Left lobe of liver (tissue), 2 donors: ENCODE data around the gene POLRMT. TPM values are rescaled to one million over a fixed set of nuclear protein-coding genes. Genes with fewer than 3 reads are reported as not detected.
"Not testable (repeated sequence)": the region's sequence is repeated elsewhere in the genome, so short reads cannot be mapped to it uniquely, and the experiment has no call there.

Source experiments
- ATAC-seq: fragments of 200-7000 bp; cut with Tn5 transposase; one replicate; pipeline ENCODE4 v1.9.1; 2020; ENCODE audit warnings: mild to moderate bottlenecking, moderate library complexity
- DNase-seq: peaks from one replicate; pipeline ENCODE4 v3.0.0-alpha.2; 2020; ENCODE audit warnings: low spot score
- total RNA-seq: library from RNA; stranded (reverse); gene quantifications from one replicate; pipeline ENCODE4 v1.2.1, GENCODE V29; 2021
- donor health status: DM: no; HTN: no; CAD: no; lungs with moderate emphysema.
- donor health status: DM: no; HTN: yes; CAD: no.

POLRMT gene
- total RNA-seq, 1 donor from 2014 or later, result 51.8 TPM

DNA sequence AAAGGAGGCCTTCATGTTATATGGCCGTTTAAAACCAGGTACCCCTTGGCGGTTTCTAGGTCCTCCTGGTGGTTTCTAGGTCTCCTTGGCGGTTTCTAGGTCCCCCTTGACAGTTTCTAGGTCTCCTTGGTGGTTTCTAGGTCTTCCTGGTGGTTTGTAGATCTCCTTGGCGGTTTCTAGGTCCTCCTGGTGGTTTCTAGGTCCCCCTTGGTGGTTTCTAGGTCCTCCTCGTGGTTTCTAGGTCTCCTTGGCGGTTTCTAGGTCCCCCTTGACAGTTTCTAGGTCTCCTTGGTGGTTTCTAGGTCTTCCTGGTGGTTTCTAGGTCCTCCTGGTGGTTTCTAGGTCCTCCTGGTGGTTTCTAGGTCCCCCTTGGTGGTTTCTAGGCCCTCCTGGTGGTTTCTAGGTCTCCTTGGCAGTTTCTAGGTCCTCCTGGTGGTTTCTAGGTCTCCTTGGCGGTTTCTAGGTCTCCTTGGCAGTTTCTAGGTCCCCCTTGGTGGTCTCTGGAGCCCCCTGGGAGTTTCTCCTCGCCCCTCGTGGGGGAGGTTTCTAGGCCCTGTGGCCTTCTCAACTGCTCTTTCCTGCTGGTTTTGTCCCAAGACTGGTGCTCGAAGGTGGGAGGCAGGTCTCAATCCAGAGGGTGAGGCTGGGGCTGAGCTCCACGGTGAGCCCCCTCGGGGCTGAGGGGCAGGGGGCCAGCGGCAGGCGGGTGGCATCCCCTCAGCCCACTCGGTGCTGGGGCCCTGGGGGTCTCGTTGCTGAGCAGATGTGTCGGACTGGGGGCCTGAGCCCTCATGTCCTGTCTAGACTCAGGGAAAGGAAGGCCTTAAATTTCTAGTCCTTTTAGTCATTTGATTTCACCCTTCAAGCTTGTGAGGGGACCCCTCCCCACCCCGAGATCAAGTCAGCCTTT lies 35.7 kb downstream of the POLRMT start:
- DNase-seq (no peak), ATAC-seq (no peak)

GRCh38 chr19:596263-596655 lies 37.1 kb downstream of the POLRMT start:
- ATAC-seq (no peak), DNase-seq (no peak)

DNA sequence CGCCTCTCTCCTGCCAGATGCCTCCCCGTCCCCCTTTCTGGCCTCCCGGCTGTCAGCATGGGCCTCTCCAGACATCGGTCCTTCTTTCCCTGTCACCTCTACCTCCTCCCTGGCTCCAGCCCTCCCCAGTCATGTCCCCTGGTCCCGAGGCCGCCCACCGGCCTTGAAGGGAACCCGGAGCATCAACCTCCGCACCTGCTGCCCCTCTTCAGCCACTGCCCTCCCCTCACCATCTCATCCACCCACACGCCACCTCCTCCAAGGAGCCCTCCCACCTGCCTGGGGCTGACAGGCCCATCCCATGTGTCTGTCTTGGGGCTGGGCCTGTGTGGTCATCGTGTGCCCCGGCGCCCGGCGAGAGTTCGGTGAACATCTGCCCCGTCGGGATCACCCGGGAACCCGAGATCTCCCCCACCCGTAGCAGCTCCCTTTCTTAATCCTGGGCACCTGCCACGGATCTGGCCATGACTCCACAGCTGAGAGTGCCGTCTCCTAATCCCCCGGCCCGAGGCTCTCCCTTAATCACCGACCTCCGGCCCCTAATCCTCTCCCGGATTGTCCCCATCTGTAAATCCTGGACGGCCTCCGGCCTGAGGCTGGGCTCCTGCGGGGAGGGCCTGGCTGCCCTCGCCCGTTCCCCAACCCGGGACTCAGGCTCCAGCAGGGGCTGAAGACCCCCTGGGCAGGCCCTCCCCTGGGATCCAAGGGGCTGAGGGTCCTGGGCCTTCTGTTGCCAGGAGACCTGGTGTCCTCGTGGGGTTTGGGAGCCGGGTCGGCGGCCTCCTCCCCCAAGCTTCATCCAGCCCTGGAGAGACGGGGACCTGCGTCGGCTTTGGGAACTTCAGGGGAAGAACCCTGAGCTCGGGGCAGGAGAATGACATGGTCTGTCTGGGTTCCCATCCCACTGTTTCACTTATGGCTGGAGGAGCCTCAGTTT lies 37.7 kb downstream of the POLRMT start:
- no peak for ATAC-seq
- no peak for DNase-seq

DNA sequence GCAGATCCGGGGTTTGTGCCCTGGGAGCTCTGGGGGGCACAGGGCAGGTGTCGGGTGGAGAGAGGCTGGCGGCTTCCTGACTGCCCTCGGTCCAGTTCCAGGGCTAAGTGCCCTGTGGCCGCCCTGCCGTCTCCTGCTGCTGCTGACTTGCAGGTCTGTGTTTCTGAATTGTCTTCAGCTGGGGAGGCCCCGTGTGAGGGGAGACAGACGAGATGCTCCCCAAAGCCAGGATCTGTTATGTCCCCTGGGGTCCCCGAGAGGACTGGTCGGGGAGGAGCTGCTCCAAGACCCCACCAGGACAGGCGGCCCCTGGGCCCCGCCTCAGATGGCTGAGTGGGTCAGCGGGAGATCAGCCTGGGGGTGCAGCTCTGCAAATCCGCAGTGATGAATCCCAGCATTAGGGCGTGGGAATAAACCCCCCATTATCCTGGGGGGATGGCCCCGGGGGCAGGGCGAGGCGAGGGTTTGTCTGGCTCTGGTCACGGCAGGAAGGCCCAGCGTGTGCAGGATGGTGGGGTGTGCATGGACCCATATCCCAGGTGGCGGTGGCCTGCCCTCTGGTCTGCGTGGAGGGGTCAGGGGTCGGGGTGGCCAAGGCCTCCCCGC lies 39.0 kb downstream of the POLRMT start:
- no peak for ATAC-seq
- DNase-seq, result no peak

GRCh38 chr19:593505-593904 lies 39.8 kb downstream of the POLRMT start:
- ATAC-seq (no peak), DNase-seq (no peak)

DNA sequence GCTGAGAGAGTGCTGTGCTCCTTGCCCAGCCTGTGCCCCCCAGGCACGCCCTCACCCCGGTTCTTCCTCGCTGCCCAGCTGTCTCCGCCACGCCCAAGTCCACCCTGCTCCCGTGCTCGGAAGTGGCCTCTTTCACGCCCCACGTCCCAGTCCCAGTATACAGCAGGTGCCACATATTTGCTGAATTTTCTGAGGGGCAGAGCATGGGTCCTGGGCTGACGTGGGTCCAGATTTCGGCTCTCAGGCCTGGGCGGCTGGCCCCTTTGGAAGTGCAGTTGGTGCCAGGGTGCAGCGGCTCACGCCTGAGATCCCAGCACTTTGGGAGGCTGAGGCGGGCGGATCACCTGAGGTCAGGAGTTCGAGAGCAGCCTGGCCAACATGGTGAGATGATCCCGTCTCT lies 40.3 kb downstream of the POLRMT start:
- DNase-seq, result no peak
- no peak for ATAC-seq

GRCh38 chr19:592101-592500 lies 41.2 kb downstream of the POLRMT start:
- ATAC-seq (no peak), DNase-seq (no peak)

DNA sequence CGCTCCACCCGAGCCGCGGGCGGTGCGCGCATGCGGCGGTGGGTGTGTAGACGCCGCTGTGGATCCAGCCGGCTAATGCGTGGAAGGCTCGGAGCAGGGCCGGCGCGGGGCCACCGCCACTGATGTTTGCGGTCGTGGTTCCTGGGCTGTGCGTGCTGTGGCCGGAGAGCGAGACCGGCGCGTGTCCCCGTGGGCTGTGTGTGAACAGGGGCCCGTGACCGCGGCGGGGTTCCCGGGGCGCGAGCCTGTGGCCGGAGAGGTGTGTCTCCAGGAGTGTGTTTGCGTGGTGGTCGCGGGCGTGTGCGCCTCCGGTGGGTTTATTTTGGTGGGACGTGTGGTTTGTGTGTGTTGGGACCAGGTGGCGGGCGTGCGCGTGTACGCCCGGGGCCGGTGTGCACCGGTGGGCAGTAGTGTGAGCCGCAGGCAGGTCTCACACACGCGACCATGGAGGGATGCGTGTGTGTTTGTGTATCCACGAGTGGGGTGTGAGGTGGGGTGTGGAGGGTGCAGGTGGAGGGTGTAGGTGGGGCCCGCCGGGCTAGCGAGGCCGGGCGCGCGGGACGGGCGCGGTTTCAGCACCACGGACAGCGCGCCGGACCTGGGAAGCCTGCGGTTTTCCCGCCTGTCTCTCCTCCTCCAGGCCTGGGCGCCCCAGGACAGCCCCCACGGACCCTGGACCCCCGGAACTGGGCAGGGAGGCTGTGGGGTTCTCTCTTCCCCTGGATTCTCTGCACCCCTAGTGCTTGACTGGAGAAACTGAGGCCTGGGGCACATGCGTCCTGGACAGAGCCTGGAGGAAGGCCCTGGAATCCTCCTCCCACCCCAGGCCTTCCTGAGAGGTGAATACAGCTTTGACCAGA lies 42.0 kb downstream of the POLRMT start:
- DNase-seq, result no peak
- peak; percentile 77 for ATAC-seq

GRCh38 chr19:590750-591098 lies 42.6 kb downstream of the POLRMT start:
- DNase-seq, result no peak
- ATAC-seq, result no peak

DNA sequence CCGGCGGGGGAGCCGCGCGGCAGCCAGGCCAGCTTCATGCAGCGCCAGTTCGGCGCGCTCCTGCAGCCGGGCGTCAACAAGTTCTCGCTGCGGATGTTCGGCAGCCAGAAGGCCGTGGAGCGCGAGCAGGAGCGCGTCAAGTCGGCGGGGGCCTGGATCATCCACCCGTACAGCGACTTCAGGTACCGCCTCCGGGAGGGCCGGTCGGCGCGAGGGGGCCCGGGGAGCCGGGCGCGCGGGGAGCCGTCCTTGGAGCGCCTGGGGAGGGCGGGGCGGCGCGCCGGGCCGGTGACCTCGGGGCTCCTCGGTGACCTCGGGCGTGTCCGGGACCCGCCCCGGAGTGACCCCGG lies 43.0 kb downstream of the POLRMT start:
- ATAC-seq (no peak), DNase-seq (no peak)

DNA sequence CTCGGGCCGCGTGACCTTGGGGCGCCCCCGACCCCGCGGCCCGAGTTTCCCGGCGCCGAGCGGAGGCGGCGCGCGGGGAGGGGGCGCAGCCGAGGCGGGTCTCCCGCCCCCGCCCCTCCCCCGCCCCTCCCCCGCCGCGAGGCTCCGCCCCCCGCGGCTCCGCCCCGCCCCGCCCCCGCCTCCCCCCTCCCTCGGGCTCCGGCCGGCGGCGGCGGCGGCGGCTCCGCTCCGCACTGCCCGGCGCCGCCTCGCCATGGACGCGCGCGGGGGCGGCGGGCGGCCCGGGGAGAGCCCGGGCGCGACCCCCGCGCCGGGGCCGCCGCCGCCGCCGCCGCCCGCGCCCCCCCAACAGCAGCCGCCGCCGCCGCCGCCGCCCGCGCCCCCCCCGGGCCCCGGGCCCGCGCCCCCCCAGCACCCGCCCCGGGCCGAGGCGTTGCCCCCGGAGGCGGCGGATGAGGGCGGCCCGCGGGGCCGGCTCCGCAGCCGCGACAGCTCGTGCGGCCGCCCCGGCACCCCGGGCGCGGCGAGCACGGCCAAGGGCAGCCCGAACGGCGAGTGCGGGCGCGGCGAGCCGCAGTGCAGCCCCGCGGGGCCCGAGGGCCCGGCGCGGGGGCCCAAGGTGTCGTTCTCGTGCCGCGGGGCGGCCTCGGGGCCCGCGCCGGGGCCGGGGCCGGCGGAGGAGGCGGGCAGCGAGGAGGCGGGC lies 43.5 kb downstream of the POLRMT start, which contains the start of gene HCN2:
TSS of gene HCN2 (plus strand) at position 189 of the 703 bp plus-strand sequence. CDS start at position 254, 65 bp downstream.
- no peak for ATAC-seq
- no peak for DNase-seq

GRCh38 chr19:588741-589692 lies 44.3 kb downstream of the POLRMT start:
- no peak for ATAC-seq
- DNase-seq, result no peak

GRCh38 chr19:588093-588740 lies 45.1 kb downstream of the POLRMT start:
- peak; percentile 64 for DNase-seq

DNA sequence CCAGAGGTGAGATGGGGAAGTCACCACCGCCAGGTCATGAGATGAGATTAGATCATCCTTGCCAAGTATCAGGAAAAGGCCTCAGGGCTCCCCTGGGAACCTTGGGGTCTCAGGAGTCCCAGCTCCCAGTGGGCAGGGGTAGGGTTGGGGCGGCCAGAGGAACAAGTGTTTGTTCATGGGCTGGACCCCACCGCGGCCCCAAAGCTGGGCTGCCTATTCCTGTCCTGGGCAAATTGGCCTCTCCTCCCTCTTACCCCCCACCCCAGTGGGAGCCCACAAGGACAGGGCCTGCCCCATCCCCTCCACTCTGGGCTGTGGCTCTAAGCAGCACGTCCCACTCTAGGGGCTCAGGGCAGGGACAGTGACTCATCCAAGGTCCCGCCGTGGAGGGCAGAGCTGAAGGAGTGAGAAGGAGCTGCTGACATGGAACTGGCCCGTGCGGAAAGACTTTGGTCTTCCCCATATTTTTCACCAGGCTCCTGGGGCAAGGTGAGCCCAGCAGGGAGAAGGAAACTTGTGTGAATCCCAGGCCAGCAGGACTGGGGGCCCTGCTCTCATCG lies 47.7 kb downstream of the POLRMT start:
- DNase-seq (no peak), ATAC-seq (no peak)

More at GRCh38 chr19:588093-588740, 45.1 kb downstream of the POLRMT start:
- ATAC-seq, result peak; percentile 43

DNA sequence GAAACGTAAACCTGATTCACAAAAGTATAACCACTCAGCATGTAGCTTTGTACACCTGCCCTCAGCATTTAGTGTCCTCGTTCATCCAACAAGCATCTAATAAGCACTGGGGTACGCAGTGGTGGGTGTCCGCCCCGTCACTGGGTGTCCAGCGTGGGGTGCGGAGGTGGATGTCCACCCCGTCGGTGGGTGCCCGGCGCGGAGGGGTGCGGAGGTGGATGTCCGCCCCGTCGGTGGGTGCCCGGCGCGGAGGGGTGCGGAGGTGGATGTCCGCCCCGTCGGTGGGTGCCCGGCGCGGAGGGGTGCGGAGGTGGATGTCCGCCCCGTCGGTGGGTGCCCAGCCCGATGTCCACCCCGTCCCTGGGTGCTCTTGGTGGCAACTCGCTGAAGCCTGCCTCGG lies 48.2 kb downstream of the POLRMT start:
- not testable (repeated sequence) for DNase-seq, ATAC-seq

- DNase-seq (no peak), ATAC-seq (peak; percentile 68)
Observed at GRCh38 chr19:584240-585001, 48.9 kb downstream of the POLRMT start.

DNA sequence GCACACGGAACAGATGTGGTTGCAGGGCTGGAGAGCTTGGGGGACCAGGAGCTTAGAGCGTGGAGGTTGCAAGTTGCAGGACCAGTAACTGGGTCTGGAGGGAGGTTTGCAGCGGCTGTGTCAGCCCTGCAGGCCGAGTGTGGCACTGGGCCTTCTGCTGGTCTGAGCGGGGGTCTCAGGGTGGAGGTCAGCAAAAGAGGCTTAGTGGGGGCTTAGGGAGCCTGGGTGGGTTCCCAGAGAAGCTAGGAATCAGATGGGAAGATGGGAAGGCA lies 49.4 kb downstream of the POLRMT start:
- ATAC-seq (peak; percentile 10), DNase-seq (no peak)
